ENCODE measurements around the gene RAX. TPM values are rescaled to one million over a fixed set of nuclear protein-coding genes. Genes with fewer than 3 reads are reported as not detected.
A peak's percentile ranks its signal among the peaks of the same experiment; 100 is the strongest.

Gene RAX
- total RNA-seq, 2 experiments from 2014 or later, result not detected

DNA sequence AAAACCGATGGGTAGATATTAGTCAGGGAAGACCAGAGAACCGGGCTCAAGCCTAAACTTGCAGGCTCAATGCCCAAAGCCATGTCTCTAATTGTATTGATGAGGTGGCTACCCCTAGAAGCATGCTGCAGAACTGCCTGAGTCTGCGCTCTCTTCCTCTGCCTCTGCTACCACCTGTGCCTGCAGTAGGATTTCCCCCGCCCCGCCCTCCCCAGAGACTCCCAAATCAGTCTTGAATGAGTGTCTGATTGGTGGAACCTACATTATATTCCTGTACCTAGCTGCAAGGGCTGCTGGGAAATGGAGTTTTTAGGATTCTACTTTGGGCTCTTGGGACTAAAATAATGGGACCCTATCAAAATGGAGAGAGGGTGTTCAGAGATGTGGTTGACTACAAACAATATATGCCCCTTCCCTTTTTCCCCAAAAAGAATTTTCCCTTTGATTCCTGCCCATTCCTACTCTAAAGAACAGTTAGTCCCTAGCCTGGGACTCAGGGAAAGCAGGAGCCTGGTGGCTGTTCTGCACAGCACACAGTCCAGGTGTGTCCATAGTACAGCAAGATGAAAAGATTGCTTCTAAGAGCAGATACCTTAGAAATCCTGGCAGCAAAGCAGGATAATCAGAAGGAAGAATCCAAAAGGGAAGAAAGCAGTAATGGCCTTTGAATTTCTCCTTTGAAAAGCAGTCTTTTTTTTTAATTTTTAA, 40.8 kb downstream of the RAX start:
- Mint-ChIP-seq H3K27me3 (ENCODE audit: low read depth) (peaks cover 32% of the 10 kb centered on the region), H3K27ac (no peak overlapping the region), H3K4me1 (ENCODE audit: low read depth) (no peaks in the 10 kb centered on the region), H3K4me3 (no peak overlapping the region), H3K9me3 (no peaks in the 10 kb centered on the region), H3K36me3 (ENCODE audit: low read depth) (no peaks in the 10 kb centered on the region)
- intact Hi-C loops (cut with micrococcal nuclease), result no loop called here
- CTCF ChIA-PET, result interaction anchor here (0.7 kb wide), 1 partner anchor 139 kb away, joined by 3 read pairs; no protein-coding TSS in a partner anchor
- DNase-seq, result no peak

DNA sequence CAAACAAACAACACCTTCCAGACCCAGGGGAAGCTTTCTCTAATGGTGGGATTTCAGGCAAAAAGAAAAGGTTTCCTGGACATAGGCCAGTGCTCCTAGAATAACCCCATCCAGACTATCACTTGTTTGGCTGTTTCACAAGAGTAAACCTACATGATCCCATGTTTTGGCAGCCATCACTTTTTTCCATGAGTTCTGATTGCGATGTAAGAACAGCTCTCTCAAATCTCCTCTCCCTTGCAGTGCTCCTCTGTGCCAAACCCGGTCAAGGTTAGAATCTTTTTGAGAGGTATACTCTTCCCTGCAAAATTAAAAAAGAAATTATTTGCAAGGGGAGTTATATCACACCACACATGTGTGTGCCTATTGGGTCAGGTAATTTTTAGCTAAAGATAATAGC, 41.4 kb downstream of the RAX start:
- DNase-seq, result no peak
- H3K4me3 Mint-ChIP-seq, result no peak overlapping the region
- no peaks in the 10 kb centered on the region for H3K36me3 Mint-ChIP-seq (ENCODE audit: low read depth)
- intact Hi-C loops (cut with micrococcal nuclease), result no loop called here
- H3K27me3 Mint-ChIP-seq (ENCODE audit: low read depth), result peaks cover 33% of the 10 kb centered on the region
- CTCF ChIA-PET, result interaction anchor here (0.7 to 2.0 kb wide), 2 partner anchors 18 to 139 kb away, joined by 3 to 8 read pairs; no protein-coding TSS in a partner anchor
- no peaks in the 10 kb centered on the region for H3K4me1 Mint-ChIP-seq (ENCODE audit: low read depth)
- H3K27ac Mint-ChIP-seq, result no peak overlapping the region
- H3K9me3 Mint-ChIP-seq, result no peaks in the 10 kb centered on the region

DNA sequence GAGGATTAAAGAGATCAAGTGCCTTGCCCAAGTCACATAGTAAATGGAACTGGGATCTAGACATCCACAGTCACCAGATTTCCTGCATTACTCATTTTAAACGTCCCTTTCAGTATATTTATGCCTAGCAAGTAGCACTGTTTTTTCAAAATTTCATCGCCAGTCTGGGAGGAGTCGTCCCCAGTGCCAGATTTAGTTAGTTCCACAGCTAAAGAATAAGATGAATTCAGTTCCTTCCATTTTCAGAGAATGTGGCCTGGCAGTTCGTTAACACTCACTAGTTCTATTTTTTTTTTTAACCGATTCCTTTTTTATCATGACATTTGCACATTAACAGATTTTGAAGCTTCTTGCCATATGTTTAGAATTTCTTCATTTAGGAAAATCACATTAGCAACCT, 42.1 kb downstream of the RAX start:
- no peaks in the 10 kb centered on the region for H3K4me1 Mint-ChIP-seq (ENCODE audit: low read depth)
- no peak overlapping the region for H3K4me3 Mint-ChIP-seq
- no peaks in the 10 kb centered on the region for H3K9me3 Mint-ChIP-seq
- DNase-seq, result no peak
- H3K36me3 Mint-ChIP-seq (ENCODE audit: low read depth), result no peaks in the 10 kb centered on the region
- peaks cover 31% of the 10 kb centered on the region for H3K27me3 Mint-ChIP-seq (ENCODE audit: low read depth)
- intact Hi-C loops (cut with micrococcal nuclease), result no loop called here
- CTCF ChIA-PET, result interaction anchor here (0.7 to 2.0 kb wide), 2 partner anchors 18 to 89 kb away, joined by 3 to 8 read pairs; no protein-coding TSS in a partner anchor
- H3K27ac Mint-ChIP-seq, result no peak overlapping the region

DNA sequence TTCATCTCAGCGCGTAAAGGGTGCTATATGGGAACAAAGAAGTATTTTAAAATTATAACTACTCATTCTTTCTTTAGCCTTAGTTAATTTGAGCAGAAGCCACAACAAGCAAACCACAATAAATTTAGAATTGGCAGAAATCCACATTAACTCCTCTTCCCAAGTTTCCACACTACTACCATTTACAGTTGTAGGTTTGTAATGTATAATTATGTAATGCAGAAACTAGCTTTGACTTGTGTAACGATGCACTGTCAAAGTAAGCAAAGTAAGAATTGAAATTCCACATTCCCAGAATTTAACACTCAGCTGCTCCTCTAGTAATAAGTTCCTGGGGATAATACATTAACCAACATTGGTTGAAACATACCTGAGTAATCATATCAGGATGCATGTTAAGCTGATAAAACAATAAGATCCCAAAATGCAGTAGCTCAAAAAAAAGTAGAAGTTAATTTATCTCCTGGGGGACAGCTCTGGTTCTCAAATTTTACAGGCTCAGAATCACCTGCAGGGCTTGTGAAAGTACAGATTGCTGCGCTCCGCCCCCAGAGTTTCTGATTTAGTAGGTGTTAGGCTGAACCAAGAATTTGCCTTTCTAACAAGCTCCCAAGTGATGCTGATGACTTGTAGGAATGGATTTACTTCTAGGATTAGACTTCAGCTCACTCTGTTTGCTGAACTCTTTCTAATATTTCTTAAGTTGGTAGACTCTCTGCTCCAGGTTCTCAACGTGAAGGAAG, 43.4 kb downstream of the RAX start:
- Mint-ChIP-seq H3K4me1 (ENCODE audit: low read depth) (no peaks in the 10 kb centered on the region), H3K27ac (no peak overlapping the region), H3K9me3 (no peaks in the 10 kb centered on the region), H3K27me3 (ENCODE audit: low read depth) (peaks cover 33% of the 10 kb centered on the region), H3K4me3 (no peak overlapping the region), H3K36me3 (ENCODE audit: low read depth) (no peaks in the 10 kb centered on the region)
- intact Hi-C loops (cut with micrococcal nuclease), result no loop called here
- DNase-seq, result no peak
- CTCF ChIA-PET, result interaction anchor here (0.7 to 2.0 kb wide), 2 partner anchors 20 to 51 kb away, joined by 3 to 8 read pairs; no protein-coding TSS in a partner anchor

DNA sequence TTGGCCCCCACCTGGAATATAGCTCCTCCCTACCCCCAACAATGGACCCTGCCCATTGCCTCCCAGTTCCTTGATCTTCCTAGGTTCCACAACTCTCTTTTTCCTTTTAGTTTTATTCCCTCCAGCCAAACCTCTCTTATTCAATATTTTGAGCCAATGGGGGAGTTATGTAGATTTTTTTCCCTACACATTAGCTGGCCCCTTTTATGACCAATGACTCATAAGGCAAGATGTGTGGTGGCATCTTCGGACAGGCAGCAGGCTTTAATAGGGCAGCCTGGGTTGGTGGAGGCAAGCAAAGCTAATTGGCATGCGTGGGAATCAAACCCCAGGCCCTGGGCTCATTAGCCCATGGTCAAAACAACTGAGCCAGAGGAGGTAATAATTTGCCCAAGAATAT, 44.1 kb downstream of the RAX start:
- H3K36me3 Mint-ChIP-seq (ENCODE audit: low read depth), result no peaks in the 10 kb centered on the region
- intact Hi-C loops (cut with micrococcal nuclease), result no loop called here
- no peaks in the 10 kb centered on the region for H3K9me3 Mint-ChIP-seq
- H3K4me1 Mint-ChIP-seq (ENCODE audit: low read depth), result no peaks in the 10 kb centered on the region
- H3K27me3 Mint-ChIP-seq (ENCODE audit: low read depth), result peaks cover 33% of the 10 kb centered on the region
- H3K4me3 Mint-ChIP-seq, result no peak overlapping the region
- CTCF ChIA-PET, result no interaction called here
- H3K27ac Mint-ChIP-seq, result no peak overlapping the region
- no peak for DNase-seq

DNA sequence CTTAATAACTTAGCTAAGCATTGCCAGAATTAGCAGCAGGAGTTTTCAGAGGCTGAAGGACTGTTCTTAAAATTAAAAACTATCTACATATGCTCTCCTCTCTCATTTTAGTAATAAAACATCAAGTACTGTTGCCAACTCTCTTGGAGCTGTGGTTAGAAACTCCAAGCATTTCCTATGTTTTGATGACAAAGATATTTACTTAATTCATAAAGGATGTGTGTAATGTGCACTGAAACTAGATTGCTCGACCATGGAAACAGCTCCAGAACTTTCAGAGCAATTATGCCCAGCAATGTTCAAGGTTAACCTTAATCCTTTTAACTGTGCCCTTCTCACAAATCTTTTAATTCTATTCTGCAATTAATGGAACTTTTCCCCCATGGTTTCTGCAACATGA, 44.9 kb downstream of the RAX start:
- no peak overlapping the region for H3K27ac Mint-ChIP-seq
- H3K27me3 Mint-ChIP-seq (ENCODE audit: low read depth), result peaks cover 38% of the 10 kb centered on the region
- no peaks in the 10 kb centered on the region for H3K9me3 Mint-ChIP-seq
- H3K36me3 Mint-ChIP-seq (ENCODE audit: low read depth), result no peaks in the 10 kb centered on the region
- no peak for DNase-seq
- no peak overlapping the region for H3K4me3 Mint-ChIP-seq
- H3K4me1 Mint-ChIP-seq (ENCODE audit: low read depth), result no peaks in the 10 kb centered on the region
- CTCF ChIA-PET, result no interaction called here
- intact Hi-C loops (cut with micrococcal nuclease), result no loop called here

DNA sequence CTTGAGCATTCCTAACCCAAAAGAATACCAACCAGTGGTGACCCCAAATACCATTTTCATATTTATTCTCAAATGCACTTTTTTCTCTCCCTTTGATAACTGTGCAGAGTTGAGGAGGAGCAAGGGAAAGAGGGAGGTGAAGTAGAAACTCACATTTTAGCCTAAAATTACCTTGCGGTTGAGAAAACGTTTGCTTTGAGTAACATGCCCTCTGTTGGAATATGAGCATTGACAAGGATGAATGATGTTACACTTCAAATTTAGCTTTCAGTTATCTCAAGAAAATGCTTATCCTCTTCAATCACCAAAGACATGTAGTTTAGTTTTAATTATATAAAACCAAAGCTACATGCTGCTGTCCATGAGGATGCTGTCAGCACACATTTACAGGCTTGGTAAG, 50.9 kb downstream of the RAX start:
- no peak for DNase-seq
- Mint-ChIP-seq H3K4me1 (ENCODE audit: low read depth) (peaks cover 15% of the 10 kb centered on the region), H3K27me3 (ENCODE audit: low read depth) (peaks cover 59% of the 10 kb centered on the region), H3K27ac (no peak overlapping the region), H3K36me3 (ENCODE audit: low read depth) (no peaks in the 10 kb centered on the region), H3K4me3 (no peak overlapping the region), H3K9me3 (no peaks in the 10 kb centered on the region)
- CTCF ChIA-PET, result no interaction called here
- intact Hi-C loops (cut with micrococcal nuclease), result no loop called here

DNA sequence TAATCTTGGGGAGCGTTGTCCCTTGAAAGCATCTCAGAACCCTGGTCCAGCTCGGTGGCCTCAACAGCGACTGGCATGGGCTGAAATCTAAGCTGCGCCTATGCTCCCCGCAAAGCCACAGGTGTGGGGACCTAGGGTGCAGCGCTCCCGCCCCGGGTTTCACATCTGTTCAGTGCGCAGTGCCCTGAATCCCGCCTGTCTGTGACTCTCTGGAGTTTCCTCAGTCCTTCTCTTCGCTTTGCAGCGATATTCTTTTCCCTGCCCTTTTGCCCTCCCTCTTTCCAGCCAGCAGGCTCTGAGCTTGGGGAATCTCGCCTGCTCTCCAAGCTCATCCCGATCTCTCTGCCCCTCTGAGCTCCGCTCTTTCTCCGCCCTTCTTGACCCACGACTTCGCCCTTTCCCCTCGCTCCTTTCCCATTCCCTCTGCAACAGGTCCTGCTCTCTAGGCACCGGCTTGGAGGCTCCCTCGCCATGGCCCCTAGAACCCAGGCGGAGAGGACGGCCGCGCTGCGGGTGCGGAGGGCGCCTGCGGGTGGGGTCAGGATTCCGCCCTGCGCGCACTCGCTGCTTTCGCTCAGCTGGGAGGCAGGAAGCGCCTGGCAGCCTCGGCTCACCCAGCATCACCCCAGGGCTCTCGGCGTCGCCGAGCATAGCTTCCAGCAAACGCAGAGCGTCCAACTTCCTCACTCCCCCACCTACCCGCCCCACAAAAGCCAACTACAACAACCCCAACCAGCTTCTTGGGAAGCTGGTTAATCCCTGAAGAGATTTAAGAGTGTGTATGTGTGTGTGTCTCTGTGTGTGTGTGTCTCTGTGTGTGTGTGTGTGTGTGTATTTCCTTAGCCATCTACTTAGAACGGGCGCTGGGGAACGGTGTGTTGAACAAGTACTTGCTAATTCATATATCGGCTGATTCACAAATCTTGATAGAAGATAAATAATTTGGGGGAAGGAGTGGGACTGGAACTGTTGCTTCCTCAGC, 52.2 kb downstream of the RAX start:
- Mint-ChIP-seq H3K27ac (no peak overlapping the region), H3K9me3 (no peaks in the 10 kb centered on the region), H3K27me3 (ENCODE audit: low read depth) (peaks cover 58% of the 10 kb centered on the region), H3K4me1 (ENCODE audit: low read depth) (peaks cover 15% of the 10 kb centered on the region), H3K4me3 (peak overlapping the region; percentile 7), H3K36me3 (ENCODE audit: low read depth) (no peaks in the 10 kb centered on the region)
- intact Hi-C loops (cut with micrococcal nuclease), result loop anchor here (2.0 kb wide), 1 partner anchor 136 kb away; no protein-coding TSS in a partner anchor
- CTCF ChIA-PET, result interaction anchor here (0.6 to 1.0 kb wide), 2 partner anchors 28 to 701 kb away, joined by 3 to 5 read pairs; no protein-coding TSS in a partner anchor
- DNase-seq, result no peak

DNA sequence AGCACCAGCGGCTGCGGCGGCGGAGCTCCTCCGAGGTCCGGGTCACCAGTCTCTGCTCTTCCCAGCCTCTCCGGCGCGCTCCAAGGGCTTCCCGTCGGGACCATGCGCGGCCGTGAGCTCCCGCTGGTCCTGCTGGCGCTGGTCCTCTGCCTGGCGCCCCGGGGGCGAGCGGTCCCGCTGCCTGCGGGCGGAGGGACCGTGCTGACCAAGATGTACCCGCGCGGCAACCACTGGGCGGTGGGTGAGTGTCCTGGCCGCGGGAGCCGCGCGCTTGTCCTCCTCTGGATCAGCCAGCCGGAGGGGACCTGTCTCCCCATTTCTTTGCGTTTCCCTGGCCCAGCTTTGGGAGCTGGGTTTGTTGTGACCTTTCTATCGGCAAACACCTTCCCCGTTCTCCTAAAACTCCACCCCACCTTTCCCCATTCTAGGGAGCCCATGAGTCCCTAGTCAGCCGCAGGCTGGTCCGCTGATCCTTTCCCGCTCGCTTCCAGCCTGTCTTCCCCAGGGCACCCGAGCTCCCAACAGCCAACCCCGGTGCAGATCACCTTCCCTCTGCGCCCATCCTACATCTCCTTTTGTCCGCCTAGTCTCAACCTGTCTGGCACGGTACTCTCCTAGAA, 53.0 kb downstream of the RAX start:
- H3K4me3 Mint-ChIP-seq, result no peak overlapping the region
- CTCF ChIA-PET, result interaction anchor here (0.5 to 1.1 kb wide), 4 partner anchors 29 to 700 kb away, joined by 3 to 5 read pairs (median 3); no protein-coding TSS in a partner anchor

DNA sequence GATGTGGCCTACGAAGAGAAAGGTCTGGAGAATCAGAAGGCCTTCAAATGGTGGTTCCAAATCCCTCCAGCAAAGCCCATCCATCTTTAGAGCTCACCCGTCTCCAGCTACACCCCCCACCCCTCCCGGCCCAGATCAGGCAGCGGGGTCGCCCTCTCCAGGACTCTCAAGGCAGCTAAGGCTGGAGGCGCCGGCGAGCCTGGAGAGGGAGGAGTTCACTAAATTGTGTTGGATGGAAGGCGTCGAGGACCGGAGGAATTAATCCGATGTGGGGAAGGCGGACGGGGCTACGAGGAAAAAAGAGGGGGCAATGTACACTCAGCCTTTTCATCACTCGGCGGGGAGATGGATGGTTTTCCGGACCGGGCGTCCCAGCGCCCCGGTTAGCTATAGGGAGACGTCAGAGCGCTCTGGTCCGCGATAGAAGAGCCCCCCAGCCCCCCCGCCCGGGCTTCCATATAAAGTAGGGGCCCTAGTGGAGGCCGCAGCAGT, 53.5 kb downstream of the RAX start, which contains the start of gene GRP:
TSS of gene GRP (plus strand) at position 487 of the 492 bp plus-strand sequence. CDS start 108 bp downstream, outside the sequence.
- H3K27ac Mint-ChIP-seq, result no peak within 1 kb of the TSS
- no peak for DNase-seq
- H3K4me1 Mint-ChIP-seq (ENCODE audit: low read depth), result peaks cover 15% of the 10 kb centered on the region
- no peaks in the 10 kb centered on the region for H3K36me3 Mint-ChIP-seq (ENCODE audit: low read depth)
- CTCF ChIA-PET, result interaction anchor here (0.5 to 1.1 kb wide), 2 partner anchors 134 to 242 kb away, joined by 3 read pairs; no protein-coding TSS in a partner anchor
- peak within 1 kb of the TSS; percentile 7 for H3K4me3 Mint-ChIP-seq
- H3K9me3 Mint-ChIP-seq, result no peaks in the 10 kb centered on the region
- peaks cover 60% of the 10 kb centered on the region for H3K27me3 Mint-ChIP-seq (ENCODE audit: low read depth)
- intact Hi-C loops (cut with micrococcal nuclease), result loop anchor here (2.0 kb wide), 1 partner anchor 135 kb away; no protein-coding TSS in a partner anchor

More for the DNA sequence above, 53.0 kb downstream of the RAX start:
- intact Hi-C loops (cut with micrococcal nuclease), result loop anchor here (2.0 kb wide), 1 partner anchor 135 kb away; no protein-coding TSS in a partner anchor
- DNase-seq, result no peak
- Mint-ChIP-seq H3K4me1 (ENCODE audit: low read depth) (peaks cover 15% of the 10 kb centered on the region), H3K36me3 (ENCODE audit: low read depth) (no peaks in the 10 kb centered on the region), H3K9me3 (no peaks in the 10 kb centered on the region), H3K27me3 (ENCODE audit: low read depth) (peaks cover 60% of the 10 kb centered on the region), H3K27ac (no peak overlapping the region)

DNA sequence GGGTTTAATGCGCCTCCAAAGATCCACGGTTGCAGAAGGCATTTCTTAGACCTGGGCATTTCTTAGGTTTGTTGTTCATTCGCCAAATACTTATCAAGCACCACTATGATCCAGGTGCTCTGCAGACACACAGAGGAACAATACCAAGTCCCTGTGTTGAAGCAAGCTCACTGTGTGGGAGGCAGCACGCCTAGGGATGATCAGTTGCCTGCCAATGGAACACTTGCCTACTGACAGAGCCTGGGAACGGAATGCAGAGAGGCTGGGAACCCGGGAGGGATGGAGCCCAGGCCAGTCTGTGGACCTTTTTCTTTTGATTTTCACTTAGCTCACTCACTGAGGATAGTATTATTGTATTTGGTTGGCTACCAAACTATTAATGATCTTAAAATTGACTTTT, 55.2 kb downstream of the RAX start:
- H3K4me3 Mint-ChIP-seq, result no peak overlapping the region
- H3K27me3 Mint-ChIP-seq (ENCODE audit: low read depth), result peaks cover 59% of the 10 kb centered on the region
- intact Hi-C loops (cut with micrococcal nuclease), result no loop called here
- no peaks in the 10 kb centered on the region for H3K9me3 Mint-ChIP-seq
- DNase-seq, result no peak
- CTCF ChIA-PET, result no interaction called here
- H3K4me1 Mint-ChIP-seq (ENCODE audit: low read depth), result peaks cover 15% of the 10 kb centered on the region
- no peaks in the 10 kb centered on the region for H3K36me3 Mint-ChIP-seq (ENCODE audit: low read depth)
- no peak overlapping the region for H3K27ac Mint-ChIP-seq

Data from activated naive CD4-positive, alpha-beta T cell treated with anti-CD3 and anti-CD28 coated beads for 36 hours (primary cell).